Right renal pelvis (tissue), 4 donors: ENCODE results near the gene FTCD. TPM values are rescaled to one million over a fixed set of nuclear protein-coding genes. Genes with fewer than 3 reads are reported as not detected.
"Not testable (repeated sequence)": the region's sequence is repeated elsewhere in the genome, so short reads cannot be mapped to it uniquely, and the experiment has no call there.

Source experiments
- DNase-seq, 4 donors: peaks; one replicate each; pipeline ENCODE4 v3.0.0-alpha.2; 2013; ENCODE audit warnings: low read depth in 4 of 4, low spot score in 3 of 4, missing footprints in 1 of 4
- polyA plus RNA-seq, 4 donors: library from polyadenylated mRNA; unstranded; fragments of 120-200 nt; gene quantifications; one replicate each; pipeline ENCODE4 v1.2.1, GENCODE V29; 2013; ENCODE audit not compliant: insufficient read length in 4 of 4

Gene FTCD
- polyA plus RNA-seq, 4 donors: 15.2 to 34.2 (median 27.7) TPM

- DNase-seq: no peak
Observed at GRCh38 chr21:46172863-46173528, 17.6 kb upstream of the FTCD start.

GRCh38 chr21:46171996-46172862, 16.9 kb upstream of the FTCD start:
- DNase-seq: no peak

- no peak for DNase-seq
Observed at GRCh38 chr21:46171585-46171984, 16.2 kb upstream of the FTCD start.

GRCh38 chr21:46170436-46171193, 15.2 kb upstream of the FTCD start:
- DNase-seq: not testable (repeated sequence)

- DNase-seq: no peak
Observed at GRCh38 chr21:46168659-46169386, 13.4 kb upstream of the FTCD start.

GRCh38 chr21:46168238-46168637, 12.9 kb upstream of the FTCD start:
- no peak for DNase-seq

- DNase-seq: no peak
Observed at GRCh38 chr21:46165098-46165497, 9.7 kb upstream of the FTCD start.

- no peak for DNase-seq
Observed at GRCh38 chr21:46163380-46163779, 8.0 kb upstream of the FTCD start.

- no peak for DNase-seq
Observed at GRCh38 chr21:46161633-46162592, 6.5 kb upstream of the FTCD start.

- DNase-seq: no peak
Observed at GRCh38 chr21:46160907-46161632, 5.7 kb upstream of the FTCD start.

- DNase-seq: no peak
Observed at GRCh38 chr21:46160657-46160906, 5.2 kb upstream of the FTCD start.

- DNase-seq: no peak
Observed at GRCh38 chr21:46159841-46160656, 4.7 kb upstream of the FTCD start.

GRCh38 chr21:46159390-46159789, 4.0 kb upstream of the FTCD start:
- DNase-seq: no peak

- DNase-seq: no peak
Observed at GRCh38 chr21:46158666-46159300, 3.4 kb upstream of the FTCD start.

- DNase-seq: no peak
Observed at GRCh38 chr21:46157987-46158451, 2.6 kb upstream of the FTCD start.

GRCh38 chr21:46157396-46157986, 2.1 kb upstream of the FTCD start:
- no peak for DNase-seq

- no peak for DNase-seq
Observed at GRCh38 chr21:46156678-46157077, 1.3 kb upstream of the FTCD start.

GRCh38 chr21:46156378-46156645, 933 bp upstream of the FTCD start:
- DNase-seq: no peak
